ENCODE data around the gene EHF.

GRCh38 chr11:34659096-34659733 lies 38.3 kb downstream of the EHF start:
- no peak for TF ChIP-seq CTCF (IDR thresholded peaks at IDR 0.05)
- no peak for TF ChIP-seq POLR2A (IDR thresholded peaks at IDR 0.05)

Measured in body of pancreas (tissue), 4 donors.